PFSK-1 (cell line): ENCODE measurements around the gene TRIM17.

Source experiments
- POLR2AphosphoS5 ChIP-seq: IDR thresholded peaks from 2 replicates; pipeline ENCODE4 v1.6.1; 2012; ENCODE audit warnings: low read depth, mild to moderate bottlenecking, control low read depth, low read length, moderate library complexity
- REST ChIP-seq, 2 experiments: IDR thresholded peaks; 2 replicates each; pipeline versions ENCODE4 v1.6.1 to v1.8.0; 2011 to 2012; ENCODE audit warnings: low read depth in 2 of 2, low read length in 2 of 2, control low read depth in 1 of 2, inconsistent platforms in 1 of 2, mild to moderate bottlenecking in 1 of 2, moderate library complexity in 1 of 2; ENCODE audit not compliant: insufficient read depth in 1 of 2
- SIN3A ChIP-seq: IDR thresholded peaks from 2 replicates; pipeline ENCODE4 v1.6.1; 2012; ENCODE audit warnings: mild to moderate bottlenecking, low read length, moderate library complexity, borderline replicate concordance; ENCODE audit not compliant: insufficient read depth

GRCh38 chr1:228379666-228380065 lies 37.0 kb downstream of the TRIM17 start:
- TF ChIP-seq POLR2AphosphoS5 (no peak), SIN3A (no peak), REST (IDR thresholded peaks at IDR 0.05; ENCODE audit: insufficient read depth in 1 of 2, low read depth in 2 of 2, low read length in 2 of 2) (no peak)
